TTC549 (cell line): ENCODE data around the gene SEC14L1.
"Not testable (repeated sequence)": the region's sequence is repeated elsewhere in the genome, so short reads cannot be mapped to it uniquely, and the experiment has no call there.

Experiments
- FAIRE-seq: peaks from 2 replicates; lab custom pipeline; 2012; peaks lifted over from hg19 to GRCh38; lab: Jason Lieb, UNC

The SEC14L1 gene

DNA sequence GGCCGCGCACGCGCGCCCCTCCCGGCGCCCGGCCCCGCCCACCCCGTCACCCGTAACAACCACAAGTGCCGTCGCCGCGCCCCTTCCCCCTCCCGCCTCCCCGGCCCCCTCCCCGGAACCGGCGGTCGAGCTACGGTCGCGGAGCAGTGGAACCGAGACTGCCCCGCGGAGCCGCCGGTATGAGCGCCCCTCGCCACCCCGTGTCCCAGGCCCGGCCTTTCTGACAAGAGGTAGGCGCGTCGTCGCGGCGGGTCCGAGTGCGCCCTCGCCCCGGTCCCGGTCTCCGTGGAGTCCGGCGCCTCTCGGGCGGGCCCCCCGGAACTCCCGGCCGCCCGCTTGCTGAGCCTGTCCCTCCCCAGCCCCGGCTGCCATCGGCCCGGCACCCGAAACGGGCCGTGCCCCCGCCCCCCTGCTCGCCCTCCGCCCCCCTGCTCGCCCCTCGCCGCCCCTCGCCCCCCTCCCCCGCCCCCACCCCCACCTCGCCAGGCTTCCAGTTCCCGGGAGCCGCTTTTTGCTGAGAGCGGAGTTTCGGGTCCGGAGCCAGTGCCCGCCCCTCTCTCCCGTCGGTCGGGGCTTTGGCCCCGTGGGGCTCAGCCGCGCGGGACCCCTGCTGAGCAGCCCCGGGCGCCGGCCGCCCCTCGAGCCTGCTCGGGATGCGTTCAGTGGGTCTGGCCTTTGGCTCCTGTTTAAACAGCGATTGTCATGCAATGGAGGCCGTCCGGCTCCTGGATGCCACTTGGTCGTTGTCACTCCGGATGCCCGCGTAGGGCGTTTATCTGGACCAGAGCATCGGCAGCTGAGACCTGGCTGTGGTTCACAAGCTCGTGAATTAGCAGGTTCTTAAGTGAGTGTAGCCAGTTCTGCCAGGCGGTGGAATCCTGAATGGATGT, at the start of gene SEC14L1:
Gene SEC14L1 (plus strand): TSS at position 92 of the 890 bp plus-strand sequence. CDS start 2,628 bp downstream, outside the sequence.
- FAIRE-seq = no peak

DNA sequence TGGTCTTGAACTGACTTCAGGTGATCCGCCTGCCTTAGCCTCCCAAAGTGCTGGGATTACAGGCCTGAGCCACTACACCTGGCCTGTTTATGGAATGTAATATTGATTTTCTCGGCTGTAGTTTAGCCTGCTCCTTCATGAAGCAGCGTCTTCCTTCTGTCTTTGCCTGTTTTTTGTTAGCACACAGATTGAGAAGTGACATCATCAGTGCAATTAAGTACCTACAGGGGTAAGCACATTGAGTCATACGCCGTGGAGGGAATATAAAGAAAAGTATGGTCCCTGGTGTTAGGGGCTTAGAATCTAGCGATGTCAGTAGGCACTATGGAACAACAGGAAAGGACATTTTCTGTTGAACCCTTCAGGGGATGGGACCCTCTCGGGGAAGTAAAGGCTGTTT, 48.7 kb upstream of the SEC14L1 start:
- FAIRE-seq = no peak

DNA sequence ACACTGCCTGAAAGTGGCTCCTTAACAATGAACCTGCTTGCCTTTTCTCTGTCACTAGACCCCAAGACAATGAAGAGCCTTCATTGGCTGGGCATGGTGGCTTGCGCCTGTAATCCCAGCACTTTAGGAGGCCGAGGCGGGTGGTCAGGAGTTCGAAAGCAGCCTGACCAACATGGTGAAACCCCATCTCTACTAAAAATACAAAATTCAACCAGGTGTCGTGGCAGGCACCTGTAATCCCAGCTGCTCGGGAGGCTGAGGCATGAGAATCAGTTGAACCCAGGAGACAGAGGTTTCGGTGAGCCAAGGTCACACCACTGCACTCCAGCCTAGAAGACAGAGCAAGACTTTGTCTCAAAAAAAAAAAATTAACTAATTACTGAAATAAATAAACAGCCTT, 45.3 kb upstream of the SEC14L1 start:
- FAIRE-seq = no peak

DNA sequence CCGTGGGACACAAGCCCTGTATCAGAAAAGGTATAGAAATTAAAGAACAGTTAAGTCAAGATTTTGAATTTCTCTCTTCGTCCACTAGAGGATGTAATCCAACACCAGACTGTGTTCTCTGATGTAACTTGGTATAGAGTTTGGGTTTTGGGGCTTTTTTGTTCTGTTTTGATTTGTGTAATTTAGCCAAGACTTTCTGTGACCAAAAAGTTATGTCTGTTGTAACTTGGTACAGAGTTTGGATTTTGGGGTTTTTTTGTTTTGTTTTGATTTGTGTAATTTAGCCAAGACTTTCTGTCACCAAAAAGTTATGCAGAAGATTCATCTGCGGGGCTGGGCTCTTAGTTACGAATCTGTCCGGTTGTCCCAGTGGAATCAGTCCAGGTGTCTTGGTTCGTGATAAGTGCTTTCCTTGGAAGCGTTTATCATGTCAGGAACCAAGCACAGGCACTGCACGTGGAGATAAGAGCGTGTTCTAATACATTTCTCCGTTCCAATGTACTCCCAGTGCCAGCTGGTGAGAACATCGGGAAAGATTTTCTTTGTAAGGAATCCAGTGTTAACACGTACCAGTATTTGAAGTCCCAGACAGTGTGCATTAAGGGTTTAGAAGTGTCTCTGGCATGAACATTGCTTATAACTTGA, 44.1 kb upstream of the SEC14L1 start:
- no peak for FAIRE-seq

DNA sequence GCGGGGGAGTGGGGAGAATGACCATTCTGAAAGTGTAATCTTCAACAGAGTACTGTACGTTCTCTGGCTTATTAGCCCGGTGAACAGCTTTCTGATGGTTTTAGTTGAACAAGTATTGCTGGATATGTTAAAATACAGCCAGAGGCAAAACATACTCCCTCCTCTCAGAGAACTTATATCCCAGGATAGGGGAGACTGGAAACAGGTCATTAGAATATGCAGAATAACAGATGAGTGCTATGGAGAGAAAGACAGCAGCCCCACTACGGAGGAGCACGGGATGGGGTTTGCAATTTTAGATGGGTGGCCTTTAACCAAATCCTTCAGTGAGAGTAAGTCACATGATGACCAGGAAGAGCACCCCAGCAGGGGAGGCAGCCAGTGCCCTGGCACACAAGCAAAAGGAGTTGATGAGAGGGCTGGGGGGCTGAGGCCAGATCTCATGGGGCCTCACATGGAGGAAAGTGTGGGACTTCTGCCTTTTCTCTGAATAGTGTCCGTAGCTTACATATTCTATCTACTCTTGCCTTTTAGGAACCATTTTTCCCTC, 43.1 kb upstream of the SEC14L1 start:
- FAIRE-seq = no peak

DNA sequence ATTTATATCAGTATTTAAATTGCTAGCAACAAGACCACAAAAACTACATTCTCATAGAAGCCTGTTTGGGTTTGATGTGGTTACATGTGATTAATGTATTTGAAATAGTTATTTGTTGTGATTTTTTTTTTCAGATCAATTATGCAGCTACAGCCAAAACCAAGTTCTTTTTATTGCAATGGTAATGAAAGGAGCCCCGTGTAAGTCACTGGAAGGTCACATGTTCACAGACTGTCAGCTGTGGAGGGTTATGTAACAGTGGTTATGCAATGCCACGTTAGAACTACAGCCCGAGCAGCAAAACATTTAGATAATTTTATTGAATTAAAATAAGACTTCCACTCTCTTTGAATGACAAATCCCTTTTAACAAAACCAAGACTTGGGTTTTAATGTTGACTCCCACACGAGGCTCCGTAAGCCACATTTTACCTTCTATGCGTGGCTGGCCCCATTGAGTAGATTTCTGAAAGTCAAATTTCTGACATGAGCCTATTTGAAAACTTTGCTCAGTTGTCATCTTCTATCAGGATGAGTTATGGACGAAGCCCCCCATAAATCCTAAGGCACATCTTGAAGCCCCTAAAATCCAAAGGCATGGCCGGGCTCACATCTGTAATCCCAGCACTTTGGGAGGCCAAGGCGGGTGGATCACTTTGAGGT, 41.8 kb upstream of the SEC14L1 start:
- FAIRE-seq = no peak

DNA sequence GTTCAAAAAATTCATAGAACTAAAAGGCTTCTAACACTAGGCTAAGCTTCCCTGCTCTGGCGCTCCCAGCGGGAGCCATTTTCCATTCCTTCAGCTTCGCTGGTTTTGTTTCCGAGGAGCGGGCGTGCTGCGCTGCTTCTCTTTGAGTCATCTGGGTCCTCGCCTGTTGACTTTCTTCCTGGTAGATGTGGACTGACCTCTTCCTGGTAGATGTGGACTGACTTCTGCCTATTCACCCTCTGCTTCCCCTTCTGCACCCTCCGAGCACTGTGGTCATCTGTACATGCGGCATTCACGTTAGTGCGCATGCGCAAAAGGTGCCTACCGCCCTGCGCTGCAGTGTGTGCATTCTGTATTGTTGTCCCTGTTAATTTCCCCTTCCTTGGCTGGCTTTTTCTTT, 40.8 kb upstream of the SEC14L1 start:
- no peak for FAIRE-seq

DNA sequence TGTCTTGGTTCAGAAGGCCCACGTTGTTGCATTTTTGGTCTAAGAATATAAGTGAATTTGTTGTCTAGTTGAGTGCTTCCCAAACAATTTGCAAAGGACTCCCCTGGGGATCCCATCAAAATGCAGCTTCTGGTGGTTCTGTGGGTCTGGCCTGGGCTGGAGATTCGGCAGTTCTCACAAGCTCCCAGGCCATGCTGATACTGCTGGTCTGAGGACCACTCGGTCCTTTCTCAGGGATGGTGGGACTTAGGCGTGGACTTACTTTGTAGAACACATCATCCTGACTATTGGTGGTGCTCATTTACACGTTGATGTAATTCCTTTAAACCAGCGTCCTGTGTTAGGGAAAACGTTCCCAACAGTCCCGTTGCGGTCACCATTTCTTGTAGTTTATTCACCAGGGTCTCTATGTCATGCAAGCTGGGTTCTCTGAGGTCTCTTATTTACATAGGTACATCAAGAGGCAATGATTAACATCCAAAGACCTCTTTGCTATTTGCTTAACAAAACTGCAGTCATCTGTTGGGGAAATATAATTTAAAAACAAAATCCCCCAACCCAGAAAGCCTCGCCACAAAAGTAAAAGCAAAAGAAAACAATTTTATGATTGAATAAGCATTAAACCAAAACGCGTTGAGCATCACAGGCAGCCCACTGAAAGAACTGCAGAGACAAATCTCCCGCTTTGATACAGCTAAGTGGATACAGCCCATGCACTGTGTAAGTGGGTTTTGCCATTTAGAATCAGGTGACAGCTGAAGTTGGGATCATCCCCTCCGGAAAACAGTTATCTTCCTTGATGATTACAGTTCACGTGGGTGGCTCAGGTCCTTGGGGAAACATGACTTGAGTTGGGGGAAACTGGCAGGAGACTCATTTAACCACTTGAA, 39.0 kb upstream of the SEC14L1 start:
- FAIRE-seq = no peak

DNA sequence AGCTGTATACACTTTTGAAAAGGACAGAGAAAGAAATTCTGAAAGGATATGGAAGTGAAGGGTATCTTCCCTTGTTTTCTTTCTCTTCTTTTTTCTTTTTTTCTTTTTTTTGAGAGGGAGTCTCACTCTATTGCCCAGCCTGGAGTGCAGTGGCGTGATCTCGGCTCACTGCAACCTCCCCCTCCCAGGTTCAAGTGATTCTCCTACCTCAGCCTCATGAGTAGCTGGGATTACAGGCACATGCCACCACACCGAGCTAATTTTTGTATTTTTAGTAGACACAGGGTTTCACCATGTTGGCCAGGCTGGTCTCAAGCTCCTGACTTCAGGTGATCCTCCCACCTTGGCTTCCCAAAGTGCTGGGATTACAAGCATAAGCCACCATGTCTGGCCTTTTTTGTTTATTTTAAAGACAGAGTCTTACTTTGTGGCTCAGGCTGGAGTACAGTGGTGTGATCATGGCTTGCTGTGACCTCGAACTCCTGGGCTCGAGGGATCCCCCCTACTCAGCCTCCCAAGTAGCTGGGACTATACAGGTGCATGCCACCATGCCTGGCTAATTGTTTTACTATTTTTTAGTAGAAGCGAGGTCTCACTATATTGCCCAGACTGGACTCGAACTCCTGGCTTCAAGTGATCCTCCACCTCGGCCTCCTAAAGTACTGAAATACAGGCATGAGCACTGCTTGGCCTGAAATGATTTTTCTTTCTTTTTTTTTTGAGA, 38.2 kb upstream of the SEC14L1 start:
- FAIRE-seq = not testable (repeated sequence)

DNA sequence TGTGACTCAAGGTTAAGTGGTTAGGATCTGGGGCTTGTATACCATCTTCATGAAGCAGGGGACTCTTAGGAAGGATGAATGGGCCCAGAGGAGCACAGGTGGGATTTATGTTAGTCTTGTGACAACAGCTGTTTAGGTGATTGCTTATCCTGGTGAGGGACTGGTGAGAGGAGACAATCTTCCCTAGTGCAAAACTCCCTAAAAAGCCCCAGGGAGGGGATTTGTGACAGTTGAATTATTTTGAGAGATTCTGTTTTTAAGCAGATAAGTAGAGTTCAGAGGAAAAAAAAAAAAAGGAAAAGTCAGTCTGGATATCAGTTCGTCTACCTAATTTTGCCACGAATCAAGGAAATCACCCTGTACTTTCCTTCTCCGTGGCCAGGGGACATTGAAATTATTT, 35.1 kb upstream of the SEC14L1 start:
- FAIRE-seq = no peak

DNA sequence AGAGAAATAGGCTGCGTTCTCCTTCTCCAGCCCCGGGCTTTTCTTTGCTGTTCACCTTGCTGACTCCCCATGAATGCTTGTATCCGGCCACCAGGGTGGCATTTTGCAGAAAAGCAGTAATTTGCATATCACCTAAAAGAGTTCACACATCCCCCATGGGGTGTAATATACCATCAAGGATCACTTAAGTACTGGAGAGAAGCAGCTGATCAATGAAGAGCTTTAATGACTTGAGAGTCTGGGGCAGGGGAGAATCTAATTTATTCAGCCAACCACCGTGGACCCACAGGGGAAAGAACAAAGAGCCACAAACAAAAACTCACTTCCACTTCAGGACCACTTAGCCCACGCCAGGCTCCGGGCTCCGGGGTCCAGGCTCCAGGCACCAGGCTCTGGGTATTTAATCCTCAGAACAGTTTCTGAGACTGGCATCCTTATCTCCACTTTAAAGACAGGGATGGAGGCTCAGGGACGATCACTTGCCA, 33.9 kb upstream of the SEC14L1 start:
- no peak for FAIRE-seq

DNA sequence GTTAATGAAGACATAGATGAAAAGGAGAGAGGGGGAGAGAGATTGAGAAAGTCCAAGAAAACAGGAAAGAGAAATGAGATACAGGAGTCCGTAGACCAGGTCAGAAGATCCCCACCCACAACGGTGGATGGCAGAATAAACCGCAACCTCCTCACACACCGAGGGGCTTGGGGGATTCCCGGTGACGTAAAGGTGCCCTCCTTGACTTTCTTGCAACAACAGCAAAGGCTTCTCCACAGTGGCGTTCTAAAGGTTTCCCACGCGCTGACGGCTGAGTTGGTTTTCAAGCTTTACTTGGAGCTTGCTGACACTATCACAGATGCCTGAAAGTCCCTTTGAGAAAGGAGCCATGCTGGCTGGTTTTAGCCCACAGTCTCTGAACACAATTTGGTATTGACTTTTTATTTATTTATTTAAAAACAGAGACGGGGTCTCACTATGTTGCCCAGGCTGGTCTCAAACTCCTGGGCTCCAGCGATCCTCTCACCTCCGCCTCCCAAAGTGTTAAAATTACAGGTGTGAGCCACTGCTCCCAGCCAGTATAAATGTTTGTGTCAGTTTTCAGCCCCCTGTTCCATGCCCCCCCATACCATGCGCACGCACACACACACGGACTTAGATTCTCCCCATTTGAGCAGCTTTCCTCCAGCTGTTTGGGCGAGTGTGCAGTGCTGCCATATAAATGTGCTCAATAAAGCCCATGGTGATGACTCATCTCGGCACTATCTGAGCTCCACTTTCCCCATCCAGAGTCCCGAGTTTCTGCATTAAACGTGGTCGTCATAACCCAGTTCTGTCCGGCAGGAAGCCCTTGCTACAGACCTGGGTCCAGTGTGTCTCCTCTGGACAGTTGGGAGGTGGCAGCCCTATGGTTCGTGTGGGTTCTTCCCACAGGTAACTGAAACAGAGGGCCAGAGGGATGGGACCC, 33.0 kb upstream of the SEC14L1 start:
- FAIRE-seq = no peak

DNA sequence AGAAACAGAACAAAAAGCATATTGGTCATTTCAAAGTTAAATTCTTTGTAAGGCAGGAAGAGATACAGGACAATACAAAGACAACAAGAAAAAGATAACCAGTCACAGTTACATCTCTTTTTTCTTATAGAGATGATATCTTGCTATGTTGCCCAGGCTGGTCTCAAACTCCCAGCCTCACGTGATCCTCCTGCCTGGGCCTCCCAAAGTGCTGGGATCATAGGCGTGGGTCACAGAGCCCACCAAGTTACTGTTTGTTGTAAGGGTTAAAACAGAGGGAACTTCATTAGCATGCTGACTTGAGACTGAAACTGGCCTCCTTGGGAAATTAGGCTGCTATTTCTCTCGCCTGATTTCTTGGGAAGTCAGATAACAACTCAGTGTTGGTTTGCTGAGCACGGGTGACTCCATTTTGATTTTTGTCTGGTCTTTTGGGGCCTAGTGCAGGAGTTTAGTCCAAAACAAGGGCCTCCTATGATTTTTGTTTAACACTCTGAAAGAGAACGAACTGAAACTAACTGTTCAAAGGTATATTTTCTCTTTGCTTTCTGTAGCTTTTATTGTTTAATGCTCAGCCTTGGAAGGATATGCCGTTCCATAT, 31.5 kb upstream of the SEC14L1 start:
- no peak for FAIRE-seq

DNA sequence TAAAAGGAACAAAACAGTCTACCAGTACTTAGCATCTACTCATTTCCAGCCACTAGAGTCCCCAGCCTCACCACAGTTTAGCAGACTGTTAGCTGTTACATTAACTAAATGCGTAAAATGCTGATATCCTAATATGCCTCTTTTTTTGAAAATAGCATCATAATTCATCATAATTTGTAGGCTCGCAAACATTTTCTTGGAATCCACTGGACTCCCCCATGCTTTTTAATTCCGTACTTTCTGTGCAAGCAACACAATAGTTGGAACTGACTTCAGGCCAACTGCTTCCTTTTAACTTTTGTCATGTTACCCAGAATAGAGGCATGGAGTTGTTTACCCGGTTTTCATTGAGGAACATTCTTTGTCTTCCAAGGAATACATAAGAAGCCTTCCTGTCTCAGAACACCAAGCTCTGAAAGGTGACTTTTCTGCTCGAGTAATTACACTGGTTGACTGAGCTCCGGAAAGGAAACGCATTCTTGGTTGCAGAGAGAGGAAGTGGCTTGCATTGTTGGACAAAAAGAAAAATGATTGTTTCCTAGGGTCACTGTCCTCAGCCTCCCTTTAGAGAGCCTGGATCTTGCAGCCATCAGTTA, 30.9 kb upstream of the SEC14L1 start:
- peak; percentile 11 for FAIRE-seq

DNA sequence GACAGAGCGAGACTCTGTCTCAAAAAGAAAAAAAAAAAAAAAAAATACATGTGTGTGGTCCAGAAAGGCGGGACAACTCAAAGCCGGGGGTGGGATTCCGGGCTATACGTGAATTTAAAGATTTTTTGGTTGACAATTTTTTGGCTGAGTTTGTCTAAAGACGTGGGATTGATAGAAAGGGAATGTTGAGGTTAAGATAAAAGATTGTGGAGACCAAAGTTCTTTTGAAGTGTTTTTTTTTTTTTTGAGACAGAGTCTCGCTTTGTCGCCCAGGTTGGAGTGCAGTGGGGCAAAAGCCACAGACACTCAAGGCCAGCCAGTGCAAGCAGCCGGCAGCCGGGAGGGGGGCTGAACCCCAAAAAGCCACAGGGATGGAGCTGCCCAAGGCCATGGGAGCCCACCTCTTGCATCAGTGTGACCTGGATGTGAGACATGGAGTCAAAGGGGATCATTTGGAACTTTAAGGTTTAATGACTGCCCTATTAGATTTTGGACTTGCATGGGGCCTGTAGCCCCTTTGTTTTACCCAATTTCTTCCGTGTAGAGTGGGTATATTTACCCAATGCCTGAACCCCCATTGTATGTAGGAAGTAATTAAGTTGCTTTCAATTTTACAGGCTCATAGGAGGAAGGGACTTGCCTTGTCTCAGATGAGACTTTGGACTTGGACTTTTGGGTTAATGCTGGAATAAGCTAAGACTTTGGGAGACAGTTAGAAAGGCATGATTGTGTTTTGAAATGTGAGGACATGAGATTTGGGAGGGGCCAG, 29.4 kb upstream of the SEC14L1 start:
- not testable (repeated sequence) for FAIRE-seq

DNA sequence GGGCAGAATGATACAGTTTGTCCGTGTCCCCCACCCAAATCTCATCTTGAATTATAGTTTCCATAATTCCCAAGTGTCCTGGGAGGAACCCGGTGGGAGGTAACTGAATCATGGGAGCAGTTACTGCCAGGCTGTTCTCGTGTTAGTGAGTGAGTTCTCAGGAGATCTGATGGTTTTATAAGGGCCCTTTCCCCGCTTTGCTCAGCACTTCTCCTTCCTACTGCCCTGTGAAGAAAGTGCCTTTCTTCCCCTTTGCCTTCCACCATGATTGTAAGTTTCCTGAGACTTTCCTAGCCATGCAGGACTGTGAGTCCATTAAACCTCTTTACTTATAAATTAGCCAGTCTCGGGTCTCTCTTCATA, 28.9 kb upstream of the SEC14L1 start:
- no peak for FAIRE-seq

DNA sequence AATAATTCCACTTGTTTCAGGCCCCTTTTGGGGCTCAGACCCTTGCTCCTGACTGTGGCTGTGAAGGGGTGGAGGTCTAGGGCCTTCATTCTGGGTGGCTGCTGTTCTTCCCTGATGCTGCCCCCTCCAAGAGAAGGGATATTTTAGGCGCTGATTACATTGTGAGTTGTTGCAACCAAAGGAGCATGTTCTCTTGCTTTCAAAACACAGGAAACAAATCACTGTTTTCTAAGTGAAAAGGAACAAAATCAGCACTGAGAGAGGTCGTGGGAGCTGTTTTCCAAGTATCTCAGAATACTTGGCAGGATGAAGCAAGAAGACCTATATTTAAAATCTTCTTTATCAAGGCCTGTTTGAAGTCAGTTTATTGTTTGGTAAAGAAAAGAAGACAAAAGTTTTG, 25.3 kb upstream of the SEC14L1 start:
- no peak for FAIRE-seq

DNA sequence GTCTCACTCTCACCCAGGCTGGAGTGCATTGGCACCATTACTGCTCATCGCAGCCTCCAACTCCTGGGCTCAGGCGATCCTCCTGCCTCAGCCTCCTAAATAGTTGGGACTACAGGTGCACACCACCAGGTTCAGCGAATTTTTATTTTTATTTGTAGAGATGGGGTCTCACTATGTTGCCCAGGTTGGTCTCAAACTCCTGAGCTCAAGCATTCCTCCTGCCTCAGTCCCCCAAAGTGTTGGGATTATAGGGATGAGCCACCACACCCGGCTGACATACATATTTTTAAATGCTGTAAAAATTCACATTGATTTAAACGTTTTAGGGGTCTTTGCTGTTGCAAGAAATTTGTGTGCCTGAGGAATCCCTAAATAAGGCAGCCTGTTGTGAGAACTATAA, 24.8 kb upstream of the SEC14L1 start:
- no peak for FAIRE-seq
